Activated CD4-positive, alpha-beta memory T cell treated with anti-CD3 and anti-CD28 coated beads, Interleukin-2, amount 10 ng/mL, durations not matched to agents 7 days and 5 days (primary cell): ENCODE results near the gene SF3A2. TPM values are rescaled to one million over a fixed set of nuclear protein-coding genes. Genes with fewer than 3 reads are reported as not detected.
"Not testable (repeated sequence)": the region's sequence is repeated elsewhere in the genome, so short reads cannot be mapped to it uniquely, and the experiment has no call there.

Experiments
- CTCF ChIA-PET: fragments of 350-600 bp; sonication (Branson Sonifier 250); formaldehyde crosslinking; loops from one replicate; lab custom pipeline; 2021; ENCODE audit warnings: antibody characterized with exemption, inconsistent platforms; lab: Charles Lee
- POLR2A ChIA-PET: fragments of 350-600 bp; sonication (Branson Sonifier 250); formaldehyde crosslinking; loops from one replicate; lab custom pipeline; 2021; ENCODE audit warnings: antibody characterized with exemption; lab: Charles Lee
- DNase-seq: peaks from one replicate; pipeline ENCODE4 v3.0.0-alpha.2; 2020
- H3K27ac Mint-ChIP-seq: one replicate; pipeline ENCODE4 v1.8.0; 2021; ENCODE audit warnings: mild to moderate bottlenecking, mixed read lengths
- H3K27me3 Mint-ChIP-seq: one replicate; pipeline ENCODE4 v1.8.0; 2021; ENCODE audit warnings: mixed read lengths
- H3K36me3 Mint-ChIP-seq: one replicate; pipeline ENCODE4 v1.8.0; 2021; ENCODE audit warnings: low read depth, mixed read lengths
- H3K4me1 Mint-ChIP-seq: one replicate; pipeline ENCODE4 v1.8.0; 2021; ENCODE audit warnings: mixed read lengths
- H3K4me3 Mint-ChIP-seq: one replicate; pipeline ENCODE4 v1.8.0; 2021; ENCODE audit warnings: mild to moderate bottlenecking, mixed read lengths
- H3K9me3 Mint-ChIP-seq: one replicate; pipeline ENCODE4 v1.8.0; 2021; ENCODE audit warnings: mixed read lengths
- total RNA-seq, 2 experiments: library from RNA; stranded (reverse); gene quantifications; one replicate each; pipeline ENCODE4 v1.2.3, GENCODE V29; 2021

The SF3A2 gene
- total RNA-seq, 2 experiments from 2014 or later: 137 to 145 TPM

- no peak for DNase-seq
- H3K27ac Mint-ChIP-seq: no peak overlapping the region
- no peak overlapping the region for H3K4me3 Mint-ChIP-seq
- POLR2A ChIA-PET: no interaction called here
- H3K27me3 Mint-ChIP-seq: no peaks in the 10 kb centered on the region
- CTCF ChIA-PET: no interaction called here
- peaks cover 14% of the 10 kb centered on the region for H3K36me3 Mint-ChIP-seq
- H3K4me1 Mint-ChIP-seq: no peaks in the 10 kb centered on the region
- no peaks in the 10 kb centered on the region for H3K9me3 Mint-ChIP-seq
These were observed 38.3 kb upstream of the SF3A2 start for GRCh38 chr19:2198317-2198716.

GRCh38 chr19:2199215-2199614 lies 37.4 kb upstream of the SF3A2 start:
- Mint-ChIP-seq H3K27ac (no peak overlapping the region), H3K4me1 (no peaks in the 10 kb centered on the region), H3K4me3 (no peak overlapping the region), H3K27me3 (no peaks in the 10 kb centered on the region), H3K9me3 (no peaks in the 10 kb centered on the region), H3K36me3 (peaks cover 15% of the 10 kb centered on the region)
- POLR2A ChIA-PET: interaction anchor here (0.5 kb wide), 1 partner anchor 303 kb away, joined by 3 read pairs; no protein-coding TSS in a partner anchor
- CTCF ChIA-PET: no interaction called here
- DNase-seq: no peak

GRCh38 chr19:2199861-2200623 lies 36.6 kb upstream of the SF3A2 start:
- ChIA-PET CTCF (no interaction called here), POLR2A (no interaction called here)
- Mint-ChIP-seq H3K4me1 (no peaks in the 10 kb centered on the region), H3K27me3 (no peaks in the 10 kb centered on the region), H3K27ac (no peak overlapping the region), H3K4me3 (no peak overlapping the region), H3K36me3 (peaks cover 18% of the 10 kb centered on the region), H3K9me3 (no peaks in the 10 kb centered on the region)
- DNase-seq: no peak

- DNase-seq, H3K27ac Mint-ChIP-seq, H3K9me3 Mint-ChIP-seq, H3K4me1 Mint-ChIP-seq, H3K4me3 Mint-ChIP-seq, CTCF ChIA-PET, POLR2A ChIA-PET, H3K27me3 Mint-ChIP-seq: not testable (repeated sequence)
- H3K36me3 Mint-ChIP-seq: peaks cover 21% of the 10 kb centered on the region
These were observed 35.9 kb upstream of the SF3A2 start for GRCh38 chr19:2200624-2201294.

- POLR2A ChIA-PET: interaction anchor here (1.3 kb wide), 1 partner anchor 14 kb away, joined by 3 read pairs; no protein-coding TSS in a partner anchor
- H3K36me3 Mint-ChIP-seq: peaks cover 20% of the 10 kb centered on the region
- CTCF ChIA-PET: no interaction called here
These were observed 35.0 kb upstream of the SF3A2 start for GRCh38 chr19:2201473-2202148.

GRCh38 chr19:2202366-2202765 lies 34.3 kb upstream of the SF3A2 start:
- no peak for DNase-seq
- Mint-ChIP-seq H3K36me3 (peaks cover 15% of the 10 kb centered on the region), H3K4me1 (no peaks in the 10 kb centered on the region), H3K9me3 (no peaks in the 10 kb centered on the region), H3K27me3 (no peaks in the 10 kb centered on the region), H3K4me3 (no peak overlapping the region), H3K27ac (no peak overlapping the region)
- ChIA-PET POLR2A (interaction anchor here (1.3 kb wide), 1 partner anchor 14 kb away, joined by 3 read pairs; no protein-coding TSS in a partner anchor), CTCF (no interaction called here)

More at GRCh38 chr19:2201473-2202148, 35.0 kb upstream of the SF3A2 start:
- Mint-ChIP-seq H3K27ac (no peak overlapping the region), H3K9me3 (no peaks in the 10 kb centered on the region), H3K4me3 (no peak overlapping the region), H3K4me1 (no peaks in the 10 kb centered on the region), H3K27me3 (no peaks in the 10 kb centered on the region)
- no peak for DNase-seq

- H3K27me3 Mint-ChIP-seq: no peaks in the 10 kb centered on the region
- ChIA-PET POLR2A (no interaction called here), CTCF (no interaction called here)
- H3K4me1 Mint-ChIP-seq: peaks cover 2% of the 10 kb centered on the region
- DNase-seq: no peak
- no peaks in the 10 kb centered on the region for H3K9me3 Mint-ChIP-seq
- H3K27ac Mint-ChIP-seq: no peak overlapping the region
- peaks cover 23% of the 10 kb centered on the region for H3K36me3 Mint-ChIP-seq
- no peak overlapping the region for H3K4me3 Mint-ChIP-seq
These were observed 29.6 kb upstream of the SF3A2 start for GRCh38 chr19:2207008-2207407.

- Mint-ChIP-seq H3K9me3 (no peaks in the 10 kb centered on the region), H3K4me3 (no peak overlapping the region), H3K4me1 (peaks cover 2% of the 10 kb centered on the region), H3K36me3 (peaks cover 30% of the 10 kb centered on the region), H3K27ac (no peak overlapping the region), H3K27me3 (no peaks in the 10 kb centered on the region)
- ChIA-PET CTCF (no interaction called here), POLR2A (no interaction called here)
- peak; percentile 47 for DNase-seq
These were observed 28.4 kb upstream of the SF3A2 start for GRCh38 chr19:2207991-2208860.

- ChIA-PET POLR2A (no interaction called here), CTCF (no interaction called here)
- H3K4me3 Mint-ChIP-seq: no peak overlapping the region
- no peak for DNase-seq
- peaks cover 4% of the 10 kb centered on the region for H3K4me1 Mint-ChIP-seq
- no peak overlapping the region for H3K27ac Mint-ChIP-seq
- H3K36me3 Mint-ChIP-seq: peaks cover 30% of the 10 kb centered on the region
- H3K27me3 Mint-ChIP-seq: no peaks in the 10 kb centered on the region
- no peaks in the 10 kb centered on the region for H3K9me3 Mint-ChIP-seq
These were observed 27.6 kb upstream of the SF3A2 start for GRCh38 chr19:2208975-2209374.

- ChIA-PET CTCF (no interaction called here), POLR2A (no interaction called here)
- peaks cover 25% of the 10 kb centered on the region for H3K36me3 Mint-ChIP-seq
- no peak overlapping the region for H3K4me3 Mint-ChIP-seq
- peaks cover 4% of the 10 kb centered on the region for H3K4me1 Mint-ChIP-seq
- no peak overlapping the region for H3K27ac Mint-ChIP-seq
- no peaks in the 10 kb centered on the region for H3K27me3 Mint-ChIP-seq
- no peaks in the 10 kb centered on the region for H3K9me3 Mint-ChIP-seq
- no peak for DNase-seq
These were observed 27.2 kb upstream of the SF3A2 start for GRCh38 chr19:2209408-2209807.

GRCh38 chr19:2210206-2210605 lies 26.4 kb upstream of the SF3A2 start:
- H3K36me3 Mint-ChIP-seq: peaks cover 30% of the 10 kb centered on the region
- no peak overlapping the region for H3K4me3 Mint-ChIP-seq
- ChIA-PET POLR2A (no interaction called here), CTCF (no interaction called here)
- H3K9me3 Mint-ChIP-seq: no peaks in the 10 kb centered on the region
- no peak overlapping the region for H3K27ac Mint-ChIP-seq
- DNase-seq: no peak
- no peaks in the 10 kb centered on the region for H3K27me3 Mint-ChIP-seq
- H3K4me1 Mint-ChIP-seq: peaks cover 7% of the 10 kb centered on the region

- ChIA-PET CTCF (no interaction called here), POLR2A (no interaction called here)
- no peak overlapping the region for H3K4me3 Mint-ChIP-seq
- DNase-seq: no peak
- peaks cover 9% of the 10 kb centered on the region for H3K4me1 Mint-ChIP-seq
- H3K36me3 Mint-ChIP-seq: peaks cover 37% of the 10 kb centered on the region
- H3K27me3 Mint-ChIP-seq: no peaks in the 10 kb centered on the region
- H3K9me3 Mint-ChIP-seq: no peaks in the 10 kb centered on the region
- no peak overlapping the region for H3K27ac Mint-ChIP-seq
These were observed 25.5 kb upstream of the SF3A2 start for GRCh38 chr19:2210987-2211740.
